ENCODE data around the gene CAMK4. TPM values are rescaled to one million over a fixed set of nuclear protein-coding genes. Genes with fewer than 3 reads are reported as not detected.

Gene CAMK4
- total and polyA plus RNA-seq, 2 donors (not counting 3 experiments of a cell fraction or from before 2014, with no cell fraction given): 2.2 to 5.4 TPM

DNA sequence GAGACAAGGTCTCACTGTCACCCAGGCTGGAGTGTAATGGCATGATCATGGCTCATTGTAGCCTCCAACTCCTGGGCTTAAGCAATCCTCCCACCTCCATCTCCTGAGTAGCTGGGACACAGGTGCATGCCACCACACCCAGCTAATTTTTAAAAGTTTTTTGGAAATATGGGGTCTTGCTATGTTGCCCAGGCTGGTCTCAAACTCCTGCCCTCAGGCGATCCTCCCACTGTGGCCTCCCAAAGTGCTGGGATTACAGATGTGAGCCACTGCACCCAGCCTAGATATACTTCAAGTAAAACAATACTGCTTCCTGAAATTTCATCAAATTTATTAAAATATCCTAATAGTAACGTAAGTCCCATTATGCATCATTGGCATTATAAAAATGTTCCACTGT lies 254.7 kb downstream of the CAMK4 start:
- DNase-seq (ENCODE audit: low read depth, low spot score) (no peak), FAIRE-seq (no peak)
- Histone ChIP-seq H3K36me3 (ENCODE audit: control insufficient read depth in 2 of 2, extremely low read depth in 1 of 2, insufficient read depth in 2 of 2, low read length in 2 of 2) (no peaks in the 10 kb centered on the region), H2AFZ (ENCODE audit: low read depth, low read length) (no peak overlapping the region), H3K79me2 (ENCODE audit: control insufficient read depth, insufficient read depth, low read length) (no peaks in the 10 kb centered on the region), H3K9ac (replicated peaks; ENCODE audit: extremely low read depth, insufficient read depth, low read length) (no peak overlapping the region), H3K4me3 (replicated peaks in 1 of 3; ENCODE audit: insufficient read depth in 1 of 3, low read depth in 1 of 3, low read length in 3 of 3) (no peak overlapping the region), H3K9me3 (replicated peaks; ENCODE audit: control insufficient read depth, insufficient read depth, low read length) (no peaks in the 10 kb centered on the region), H4K20me1 (replicated peaks; ENCODE audit: control insufficient read depth, extremely low read depth, insufficient read depth, low read length) (no peaks in the 10 kb centered on the region), H3K27ac (ENCODE audit: insufficient read depth, low read depth, low read length) (no peak overlapping the region), H3K9me1 (replicated peaks; ENCODE audit: control insufficient read depth, extremely low read depth, insufficient read depth, low read length) (no peaks in the 10 kb centered on the region), H3K27me3 (ENCODE audit: control insufficient read depth in 2 of 2, insufficient read depth in 2 of 2, low read length in 2 of 2) (no peaks in the 10 kb centered on the region), H3K4me1 (ENCODE audit: control insufficient read depth, extremely low read depth, insufficient read depth, low read length) (no peaks in the 10 kb centered on the region), H3K4me2 (ENCODE audit: insufficient read depth, low read length) (no peak overlapping the region)
- CTCF ChIA-PET: interaction anchor here (1.2 to 1.6 kb wide), 2 partner anchors 53 to 667 kb away, joined by 3 to 10 read pairs; no protein-coding TSS in a partner anchor
- dilution Hi-C loops (cut with MboI; ENCODE audit: extremely low pct_ligation_motif_present, low sequenced_read_pairs): no loop called here
- intact Hi-C loops (cut with micrococcal nuclease): loop anchor here (2.0 kb wide), 1 partner anchor 320 kb away; no protein-coding TSS in a partner anchor
- no TSS peak for BruUV-seq (replicated peaks)
- no peak for TF ChIP-seq MYC (IDR thresholded peaks at IDR 0.05; ENCODE audit: low read depth, low read length)
- TF ChIP-seq, protein P1, sequence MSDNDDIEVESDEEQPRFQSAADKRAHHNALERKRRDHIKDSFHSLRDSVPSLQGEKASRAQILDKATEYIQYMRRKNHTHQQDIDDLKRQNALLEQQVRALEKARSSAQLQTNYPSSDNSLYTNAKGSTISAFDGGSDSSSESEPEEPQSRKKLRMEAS (IDR thresholded peaks at IDR 0.05; ENCODE audit: insufficient read depth, insufficient read length): no peak
- no peak for TF ChIP-seq EZH2 (IDR thresholded peaks at IDR 0.05; ENCODE audit: borderline replicate concordance, low read depth, low read length, severe bottlenecking)
- no peak for TF ChIP-seq JUN (IDR thresholded peaks at IDR 0.05; ENCODE audit: borderline replicate concordance, insufficient read depth, insufficient read length, low read depth)
- TF ChIP-seq FOS (IDR thresholded peaks at IDR 0.05; ENCODE audit: borderline replicate concordance, insufficient read depth, low read length): no peak
- TF ChIP-seq, protein P2, sequence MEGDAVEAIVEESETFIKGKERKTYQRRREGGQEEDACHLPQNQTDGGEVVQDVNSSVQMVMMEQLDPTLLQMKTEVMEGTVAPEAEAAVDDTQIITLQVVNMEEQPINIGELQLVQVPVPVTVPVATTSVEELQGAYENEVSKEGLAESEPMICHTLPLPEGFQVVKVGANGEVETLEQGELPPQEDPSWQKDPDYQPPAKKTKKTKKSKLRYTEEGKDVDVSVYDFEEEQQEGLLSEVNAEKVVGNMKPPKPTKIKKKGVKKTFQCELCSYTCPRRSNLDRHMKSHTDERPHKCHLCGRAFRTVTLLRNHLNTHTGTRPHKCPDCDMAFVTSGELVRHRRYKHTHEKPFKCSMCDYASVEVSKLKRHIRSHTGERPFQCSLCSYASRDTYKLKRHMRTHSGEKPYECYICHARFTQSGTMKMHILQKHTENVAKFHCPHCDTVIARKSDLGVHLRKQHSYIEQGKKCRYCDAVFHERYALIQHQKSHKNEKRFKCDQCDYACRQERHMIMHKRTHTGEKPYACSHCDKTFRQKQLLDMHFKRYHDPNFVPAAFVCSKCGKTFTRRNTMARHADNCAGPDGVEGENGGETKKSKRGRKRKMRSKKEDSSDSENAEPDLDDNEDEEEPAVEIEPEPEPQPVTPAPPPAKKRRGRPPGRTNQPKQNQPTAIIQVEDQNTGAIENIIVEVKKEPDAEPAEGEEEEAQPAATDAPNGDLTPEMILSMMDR (IDR thresholded peaks at IDR 0.05; ENCODE audit: extremely low read depth in 1 of 2, insufficient read depth in 1 of 2, low read depth in 1 of 2, low read length in 2 of 2): no peak
- no peak for TF ChIP-seq POLR2A (IDR thresholded peaks at IDR 0.05; ENCODE audit: low read depth, low read length)
- TF ChIP-seq POLR2AphosphoS5 (IDR thresholded peaks at IDR 0.05; ENCODE audit: insufficient read depth, low read depth, low read length): no peak
- no peak for TF ChIP-seq GATA2 (IDR thresholded peaks at IDR 0.05; ENCODE audit: insufficient read depth, insufficient read length, low read depth, low read length)
- POLR2A ChIA-PET: no interaction called here
